Karpas-422 (cell line): Measurements from ENCODE around the gene LOXHD1. TPM values are rescaled to one million over a fixed set of nuclear protein-coding genes. Genes with fewer than 3 reads are reported as not detected.

Experiments
- DNase-seq: peaks from one replicate; pipeline ENCODE4 v3.0.0-alpha.2; 2015
- H2AFZ ChIP-seq: fragments of 200-600 bp; sonication (generic); 2 replicates; pipeline ENCODE4 v1.6.1; 2014; ENCODE audit warnings: antibody characterized with exemption, low read length, mixed read lengths
- H3K27ac ChIP-seq: fragments of 200-600 bp; sonication (generic); 2 replicates; pipeline ENCODE4 v1.5.1; 2014; ENCODE audit warnings: mild to moderate bottlenecking, low read length, moderate library complexity
- H3K27me3 ChIP-seq: fragments of 200-600 bp; sonication (generic); 2 replicates; pipeline ENCODE4 v1.6.1; 2014; ENCODE audit warnings: low read length, mixed read lengths
- H3K36me3 ChIP-seq: fragments of 200-600 bp; sonication (generic); 2 replicates; pipeline ENCODE4 v1.6.1; 2014; ENCODE audit warnings: low read length, mixed read lengths; ENCODE audit not compliant: insufficient read depth
- H3K4me1 ChIP-seq: fragments of 200-600 bp; sonication (generic); 2 replicates; pipeline ENCODE4 v1.6.1; 2014; ENCODE audit warnings: mild to moderate bottlenecking, low read length, mixed read lengths
- H3K4me2 ChIP-seq: fragments of 200-600 bp; sonication (generic); 2 replicates; pipeline ENCODE4 v1.6.1; 2014; ENCODE audit warnings: low read length, low read depth, mild to moderate bottlenecking; ENCODE audit not compliant: poor library complexity, severe bottlenecking
- H3K4me3 ChIP-seq: fragments of 200-600 bp; sonication (generic); 2 replicates; pipeline ENCODE4 v1.5.1; 2014; ENCODE audit warnings: mild to moderate bottlenecking, antibody characterized with exemption, low read length, mixed read lengths
- H3K79me2 ChIP-seq: fragments of 200-600 bp; sonication (generic); 2 replicates; pipeline ENCODE4 v1.6.1; 2014; ENCODE audit warnings: mild to moderate bottlenecking, low read length, mixed read lengths
- H3K9ac ChIP-seq: fragments of 200-600 bp; sonication (generic); 2 replicates; pipeline ENCODE4 v1.6.0; 2014; ENCODE audit warnings: low read length
- H3K9me2 ChIP-seq: fragments of 200-600 bp; sonication (generic), shearing (Covaris generic); replicated peaks from 2 replicates; pipeline ENCODE4 v1.6.0; 2014; ENCODE audit warnings: mild to moderate bottlenecking, low read length, moderate library complexity; ENCODE audit not compliant: insufficient read depth
- H3K9me3 ChIP-seq: fragments of 300-700, 200-600 bp; sonication (generic); 2 replicates; pipeline ENCODE4 v1.6.1; 2014; ENCODE audit warnings: low read length, mixed read lengths
- H4K20me1 ChIP-seq: fragments of 200-600 bp; sonication (generic); 2 replicates; pipeline ENCODE4 v1.6.1; 2014; ENCODE audit warnings: mild to moderate bottlenecking, antibody characterized with exemption, low read length, low read depth; ENCODE audit not compliant: insufficient read depth
- total RNA-seq: library from RNA; depleted of rRNA; stranded (reverse); fragments of >200 nt; shearing (Covaris generic); gene quantifications from 2 replicates; pipeline ENCODE4 v1.2.3, GENCODE V29; 2014; ENCODE audit warnings: low replicate concordance; rRNA removed

The LOXHD1 gene
- total RNA-seq, 1 experiment from 2014 or later: not detected

DNA sequence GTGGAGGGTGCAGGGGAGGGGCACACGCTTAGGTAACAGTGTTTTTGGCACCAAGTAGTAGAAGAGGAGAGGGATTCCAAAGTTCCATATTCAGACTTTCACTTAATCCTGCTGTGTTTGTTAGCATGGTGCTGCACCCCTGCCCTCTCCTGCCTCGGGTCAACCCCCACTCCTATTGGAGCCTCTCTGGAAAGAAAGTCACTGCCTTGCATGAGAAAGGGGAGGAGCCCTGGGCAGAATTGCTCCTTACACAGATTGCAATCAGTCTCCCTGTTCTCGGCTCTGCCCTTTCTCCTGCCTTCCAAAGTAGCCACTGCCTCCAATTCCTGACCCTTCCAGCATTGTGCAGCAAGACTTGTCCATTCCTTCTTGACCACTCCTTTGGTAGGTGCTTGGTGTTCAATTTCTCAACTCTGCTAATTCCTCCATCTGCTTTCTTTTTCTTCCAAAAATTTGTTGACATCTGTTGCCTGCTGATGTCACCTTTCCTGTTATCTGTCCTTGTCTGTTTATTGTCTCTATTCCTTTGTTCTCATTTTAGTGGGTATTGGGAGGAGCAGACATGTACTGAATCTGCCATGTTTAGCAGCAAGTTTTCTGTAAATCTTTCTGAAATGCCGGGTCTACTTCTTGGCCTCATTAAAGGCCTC is 225.4 kb downstream of the LOXHD1 start:
- Histone ChIP-seq H3K9me2 (no peaks in the 10 kb centered on the region), H3K27ac (no peak overlapping the region), H3K9me3 (no peaks in the 10 kb centered on the region), H3K79me2 (no peaks in the 10 kb centered on the region), H4K20me1 (no peaks in the 10 kb centered on the region), H3K27me3 (no peaks in the 10 kb centered on the region), H3K36me3 (no peaks in the 10 kb centered on the region), H2AFZ (no peak overlapping the region), H3K4me1 (no peaks in the 10 kb centered on the region), H3K4me2 (no peak overlapping the region), H3K4me3 (no peak overlapping the region), H3K9ac (no peak overlapping the region)
- DNase-seq: no peak

DNA sequence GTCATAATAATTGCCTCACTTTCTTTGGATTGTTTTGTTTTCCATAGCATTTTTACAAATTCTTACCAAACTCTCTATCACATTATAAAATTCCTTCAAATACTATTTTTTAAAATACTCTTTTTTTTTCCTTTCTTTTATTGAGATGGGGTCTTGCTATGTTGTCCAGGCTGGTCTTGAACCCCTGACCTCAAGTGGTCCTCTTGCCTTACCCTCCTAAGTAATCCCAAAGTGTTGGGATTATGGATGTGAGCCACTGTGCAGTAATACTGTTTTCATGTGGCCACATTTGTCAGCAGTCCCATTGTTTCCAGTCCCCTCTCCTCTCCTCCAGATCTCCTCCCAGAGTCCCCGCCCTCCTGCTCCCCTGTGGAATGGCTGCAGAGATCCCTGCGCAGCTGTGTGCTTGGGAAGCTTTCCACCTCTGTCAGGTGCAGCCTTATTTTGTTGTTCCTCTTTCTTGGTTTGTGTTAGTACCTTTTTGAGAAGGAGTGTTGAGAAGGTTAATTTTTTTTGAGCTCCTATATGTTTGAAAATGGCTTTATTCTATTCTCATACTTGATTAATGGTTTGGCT is 227.3 kb downstream of the LOXHD1 start:
- Histone ChIP-seq H3K27ac (no peak overlapping the region), H3K4me1 (no peaks in the 10 kb centered on the region), H3K9ac (no peak overlapping the region), H2AFZ (no peak overlapping the region), H3K4me3 (no peak overlapping the region), H3K4me2 (no peak overlapping the region), H3K36me3 (no peaks in the 10 kb centered on the region), H3K27me3 (no peaks in the 10 kb centered on the region), H3K79me2 (no peaks in the 10 kb centered on the region), H3K9me2 (no peaks in the 10 kb centered on the region), H4K20me1 (no peaks in the 10 kb centered on the region), H3K9me3 (no peaks in the 10 kb centered on the region)
- no peak for DNase-seq

GRCh38 chr18:46429130-46429529 is 227.9 kb downstream of the LOXHD1 start:
- no peaks in the 10 kb centered on the region for H3K79me2 ChIP-seq
- no peak overlapping the region for H2AFZ ChIP-seq
- no peaks in the 10 kb centered on the region for H4K20me1 ChIP-seq
- no peak overlapping the region for H3K27ac ChIP-seq
- H3K36me3 ChIP-seq: no peaks in the 10 kb centered on the region
- H3K9me2 ChIP-seq: no peaks in the 10 kb centered on the region
- H3K9me3 ChIP-seq: no peaks in the 10 kb centered on the region
- DNase-seq: no peak
- H3K4me3 ChIP-seq: no peak overlapping the region
- no peak overlapping the region for H3K9ac ChIP-seq
- no peaks in the 10 kb centered on the region for H3K4me1 ChIP-seq
- H3K4me2 ChIP-seq: no peak overlapping the region
- H3K27me3 ChIP-seq: no peaks in the 10 kb centered on the region

DNA sequence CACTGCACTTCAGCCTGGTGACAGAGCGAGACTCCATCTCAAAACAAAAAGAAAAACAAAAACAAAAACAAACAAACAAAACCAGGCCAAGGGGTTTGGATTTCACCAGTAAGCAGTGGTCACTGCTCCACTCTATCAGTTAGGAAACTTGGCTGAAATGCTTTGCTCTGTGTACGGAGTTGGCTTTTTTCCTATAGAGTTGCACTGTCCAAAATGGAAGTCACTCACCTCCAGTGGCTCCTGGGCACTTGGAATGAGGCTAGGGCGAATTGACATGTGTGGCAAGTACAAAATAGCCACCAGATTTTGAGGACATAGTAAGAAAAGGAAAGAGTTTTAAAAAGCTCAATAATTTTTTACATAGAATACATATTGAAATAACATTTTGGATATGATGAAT is 228.7 kb downstream of the LOXHD1 start:
- Histone ChIP-seq H3K4me1 (no peaks in the 10 kb centered on the region), H3K9me2 (no peaks in the 10 kb centered on the region), H3K36me3 (no peaks in the 10 kb centered on the region), H3K4me2 (no peak overlapping the region), H3K4me3 (no peak overlapping the region), H3K9ac (no peak overlapping the region), H3K27me3 (no peaks in the 10 kb centered on the region), H3K9me3 (no peaks in the 10 kb centered on the region), H4K20me1 (no peaks in the 10 kb centered on the region), H3K79me2 (no peaks in the 10 kb centered on the region), H3K27ac (no peak overlapping the region), H2AFZ (no peak overlapping the region)
- DNase-seq: no peak

GRCh38 chr18:46427216-46427995 is 229.6 kb downstream of the LOXHD1 start:
- no peak for DNase-seq

More at GRCh38 chr18:46427216-46427995, 229.6 kb downstream of the LOXHD1 start:
- Histone ChIP-seq H3K4me2 (no peak overlapping the region), H3K4me3 (no peak overlapping the region), H3K9ac (no peak overlapping the region), H3K4me1 (no peaks in the 10 kb centered on the region), H2AFZ (no peak overlapping the region), H3K27me3 (no peaks in the 10 kb centered on the region), H3K9me2 (no peaks in the 10 kb centered on the region), H4K20me1 (no peaks in the 10 kb centered on the region), H3K9me3 (no peaks in the 10 kb centered on the region), H3K79me2 (no peaks in the 10 kb centered on the region), H3K27ac (no peak overlapping the region), H3K36me3 (no peaks in the 10 kb centered on the region)

Other genes with a start within 250 kb of the LOXHD1 start
- gene ST8SIA5, start 99.8 kb upstream of the LOXHD1 start, total RNA-seq: under 0.01 and 0.25 TPM in 2 replicates